Body of pancreas (tissue), 4 donors: ENCODE data around the gene CFAP77.

ENCODE experiments used
- CTCF ChIP-seq, 7 experiments: fragments of 450-650 bp in 4 of 7; fragments of 200-600 bp in 3 of 7; sonication (generic) in 3 of 7; IDR thresholded peaks; one replicate each; pipeline ENCODE4 v1.5.1; 2016 to 2019; ENCODE audit warnings: antibody characterized with exemption in 7 of 7
- POLR2A ChIP-seq, 3 donors: fragments of 450-650 bp; IDR thresholded peaks; one replicate each; pipeline ENCODE4 v1.6.1; 2016; ENCODE audit warnings: antibody characterized with exemption in 3 of 3, mild to moderate bottlenecking in 2 of 3

- TF ChIP-seq CTCF (IDR thresholded peaks at IDR 0.05): no peak
- no peak for TF ChIP-seq POLR2A (IDR thresholded peaks at IDR 0.05)
Observed at GRCh38 chr9:132481053-132481849, 71.2 kb downstream of the CFAP77 start.
